ENCODE results near the gene OPRM1. TPM values are rescaled to one million over a fixed set of nuclear protein-coding genes. Genes with fewer than 3 reads are reported as not detected.

OPRM1 gene
- total RNA-seq, 1 experiment from 2014 or later: not detected

GRCh38 chr6:154276810-154277628, 238.0 kb downstream of the OPRM1 start:
- peak; percentile 27 for DNase-seq (ENCODE audit: low spot score)

GRCh38 chr6:154277629-154278017, 238.6 kb downstream of the OPRM1 start:
- no peak for DNase-seq (ENCODE audit: low spot score)

- no peak for DNase-seq (ENCODE audit: low spot score)
Measured at GRCh38 chr6:154280521-154280920, 241.5 kb downstream of the OPRM1 start.

- no peak for DNase-seq (ENCODE audit: low spot score)
Measured at GRCh38 chr6:154284313-154284853, 245.3 kb downstream of the OPRM1 start.

DNA sequence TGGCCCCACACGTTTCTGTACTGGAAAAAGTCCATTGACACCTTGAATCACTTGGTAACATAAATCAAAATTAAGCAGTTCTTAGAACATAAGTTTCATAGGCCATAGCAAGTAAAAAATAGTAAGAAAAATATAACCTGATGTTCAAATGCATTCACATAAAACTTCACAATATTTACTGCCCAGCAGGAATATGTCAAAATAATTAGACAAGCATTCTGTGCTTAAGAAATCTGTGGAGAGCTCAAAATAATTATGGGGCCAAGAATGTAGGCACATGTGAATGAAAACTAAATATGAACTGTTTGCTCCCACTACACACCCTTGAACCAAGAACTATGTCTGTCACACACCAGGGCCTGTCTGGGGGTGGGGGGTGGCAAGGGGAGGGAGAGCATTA, 246.8 kb downstream of the OPRM1 start:
- no peak for DNase-seq (ENCODE audit: low spot score)

GRCh38 chr6:154289818-154290508, 250.9 kb downstream of the OPRM1 start:
- peak; percentile 60 for DNase-seq (ENCODE audit: low spot score)

- DNase-seq (ENCODE audit: low spot score): no peak
Measured at GRCh38 chr6:154292066-154292465, 253.0 kb downstream of the OPRM1 start.

DNA sequence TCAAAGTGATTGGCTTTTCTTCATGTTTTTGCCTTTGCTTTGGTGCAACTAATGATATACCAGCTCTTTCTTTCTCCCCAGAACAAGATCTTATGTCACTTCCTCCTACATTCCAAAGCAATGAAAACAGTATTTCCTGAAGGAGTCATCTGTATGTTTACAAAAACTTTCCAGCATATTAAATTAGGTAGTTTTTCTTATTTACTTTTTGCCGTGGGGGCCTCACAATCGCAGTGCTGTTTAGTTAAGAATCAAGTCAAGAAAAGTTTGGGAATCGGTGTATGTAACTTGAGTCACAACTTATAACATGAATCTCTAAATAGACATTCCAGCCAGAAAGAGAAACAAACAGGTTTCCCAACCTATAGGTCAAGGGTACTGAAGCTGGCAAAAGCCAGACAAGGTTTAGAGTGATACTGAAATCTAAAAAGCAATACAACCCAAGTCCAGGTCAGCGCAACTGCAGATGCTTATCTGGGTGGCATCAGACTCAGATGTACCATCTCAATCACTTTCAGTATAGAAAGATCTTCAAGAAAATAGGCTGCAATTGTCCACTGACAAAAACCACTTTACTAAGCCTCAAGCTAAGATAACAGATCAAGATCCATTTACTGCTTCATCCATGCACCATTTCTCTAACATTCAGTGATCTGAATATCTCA, 253.9 kb downstream of the OPRM1 start:
- DNase-seq (ENCODE audit: low spot score): peak; percentile 65

GRCh38 chr6:154295733-154296132, 256.7 kb downstream of the OPRM1 start:
- no peak for DNase-seq (ENCODE audit: low spot score)

All from HT-29 (cell line).